HepG2 (cell line): Measurements from ENCODE around the gene ADAMTS16. TPM values are rescaled to one million over a fixed set of nuclear protein-coding genes. Genes with fewer than 3 reads are reported as not detected.

Experiments
- ATAC-seq: fragments of 200-7000 bp; cut with Tn5 transposase; 3 replicates; pipeline ENCODE4 v1.9.1; 2020; ENCODE audit warnings: mild to moderate bottlenecking, moderate library complexity
- BruUV-seq: library from RNA; stranded (reverse); fragments of 400-500 nt; replicated peaks from 2 replicates; lab custom pipeline; 2021; lab: Mats Ljungman, UMichigan
- CTCF ChIA-PET: fragments of 300-600 bp; formaldehyde crosslinking; extraction: SDS; loops from one replicate; lab custom pipeline; 2021; ENCODE audit warnings: low total read pairs, inconsistent platforms, low intra/inter-chr PET ratio; lab: Yijun Ruan, JAX
- POLR2A ChIA-PET: fragments of 350-600 bp; sonication (Branson Sonifier 250); formaldehyde crosslinking; loops from one replicate; lab custom pipeline; 2020; ENCODE audit warnings: antibody characterized with exemption, inconsistent platforms; lab: Yijun Ruan, JAX
- DNase-seq: peaks from one replicate; pipeline ENCODE4 v3.0.0-alpha.2; 2015; ENCODE audit warnings: low spot score
- FAIRE-seq: peaks from 3 replicates; lab custom pipeline; 2011; peaks lifted over from hg19 to GRCh38; lab: Jason Lieb, UNC
- H2AFZ ChIP-seq: one replicate; pipeline ENCODE4 v1.6.1; 2011; ENCODE audit warnings: low read length, inconsistent platforms
- H3K27ac ChIP-seq: fragments of 300-600 bp; 3 replicates; pipeline ENCODE4 v1.8.0; 2011; ENCODE audit warnings: mixed run types, mild to moderate bottlenecking, mixed read lengths, low read length, inconsistent platforms; ENCODE audit not compliant: insufficient read depth; ENCODE audit errors: extremely low read length
- H3K27me3 ChIP-seq, 2 experiments: fragments of 200-600 bp in 1 of 2; 2 replicates in 1 of 2; 3 replicates in 1 of 2; pipeline versions ENCODE4 v1.6.0 to v1.8.0; 2011; ENCODE audit warnings: low read length in 2 of 2, mild to moderate bottlenecking in 2 of 2, moderate library complexity in 2 of 2, inconsistent platforms in 1 of 2; ENCODE audit not compliant: insufficient read depth in 2 of 2, control insufficient read depth in 1 of 2
- H3K36me3 ChIP-seq, 2 experiments: fragments of 200-600 bp in 1 of 2; replicated peaks in 1 of 2; 2 replicates in 1 of 2; 3 replicates in 1 of 2; pipeline versions ENCODE4 v1.5.1 to v1.8.0; 2011; ENCODE audit warnings: low read length in 2 of 2, inconsistent platforms in 1 of 2; ENCODE audit not compliant: insufficient read depth in 2 of 2, control insufficient read depth in 1 of 2
- H3K4me1 ChIP-seq: 2 replicates; pipeline ENCODE4 v1.5.1; 2012; ENCODE audit warnings: low read length, inconsistent platforms; ENCODE audit not compliant: insufficient read depth
- H3K4me2 ChIP-seq: 2 replicates; pipeline ENCODE4 v1.6.0; 2011; ENCODE audit warnings: low read depth, low read length, inconsistent platforms
- H3K4me3 ChIP-seq, 3 experiments: fragments of 200-600 bp in 1 of 3; sonication (generic), shearing (Covaris generic) in 1 of 3; replicated peaks in 1 of 3; 2 replicates each; pipeline ENCODE4 v1.5.1; 2011 to 2016; ENCODE audit warnings: low read length in 3 of 3, inconsistent platforms in 2 of 3, low read depth in 2 of 3, mild to moderate bottlenecking in 2 of 3, control low read depth in 1 of 3, mixed read lengths in 1 of 3; ENCODE audit not compliant: insufficient read depth in 1 of 3
- H3K79me2 ChIP-seq: one replicate; pipeline ENCODE4 v1.6.1; 2011; ENCODE audit warnings: low read length, inconsistent platforms; ENCODE audit not compliant: insufficient read depth
- H3K9ac ChIP-seq: 2 replicates; pipeline ENCODE4 v1.6.0; 2011; ENCODE audit warnings: mild to moderate bottlenecking, low read depth, low read length, inconsistent platforms; ENCODE audit not compliant: insufficient read depth
- H3K9me3 ChIP-seq: 2 replicates; pipeline ENCODE4 v1.5.1; 2012; ENCODE audit warnings: mild to moderate bottlenecking, low read length
- H4K20me1 ChIP-seq: 2 replicates; pipeline ENCODE4 v1.6.0; 2011; ENCODE audit warnings: inconsistent platforms, mild to moderate bottlenecking, low read length, moderate library complexity; ENCODE audit not compliant: insufficient read depth
- CC2D1A ChIP-seq: sonication (generic); formaldehyde crosslinking; IDR thresholded peaks from 2 replicates; pipeline ENCODE4 v1.8.1; 2023; ENCODE audit warnings: mild to moderate bottlenecking, missing genetic modification reagents
- DNMT1 ChIP-seq: sonication (generic); formaldehyde crosslinking; IDR thresholded peaks from 2 replicates; pipeline ENCODE4 v1.5.1; 2020; ENCODE audit warnings: mild to moderate bottlenecking, missing genetic modification reagents
- ERF ChIP-seq: IDR thresholded peaks from 2 replicates; pipeline ENCODE4 v1.6.1; 2018; ENCODE audit warnings: missing biosample characterization, missing genetic modification reagents
- FOXP4 ChIP-seq: sonication (generic); formaldehyde crosslinking; IDR thresholded peaks from 2 replicates; pipeline ENCODE4 v1.4.0; 2020; ENCODE audit warnings: missing genetic modification reagents
- MYNN ChIP-seq: sonication (generic); formaldehyde crosslinking; IDR thresholded peaks from 2 replicates; pipeline ENCODE4 v1.4.0; 2020; ENCODE audit warnings: mild to moderate bottlenecking, low read depth, missing genetic modification reagents
- ZMYM3 ChIP-seq: sonication (generic); formaldehyde crosslinking; IDR thresholded peaks from 2 replicates; pipeline ENCODE4 v1.5.1; 2020; ENCODE audit warnings: mild to moderate bottlenecking, missing genetic modification reagents
- ZNF124 ChIP-seq: sonication (generic); formaldehyde crosslinking; IDR thresholded peaks from 2 replicates; pipeline ENCODE4 v1.4.0; 2020; ENCODE audit warnings: missing genetic modification reagents
- ZNF260 ChIP-seq: sonication (generic); formaldehyde crosslinking; IDR thresholded peaks from 2 replicates; pipeline ENCODE4 v1.4.0; 2020; ENCODE audit warnings: missing genetic modification reagents, low read depth, mild to moderate bottlenecking, borderline replicate concordance
- ZNF629 ChIP-seq: sonication (generic); formaldehyde crosslinking; conservative IDR thresholded peaks from 2 replicates; pipeline ENCODE4 v1.5.0; 2020; ENCODE audit warnings: missing genetic modification reagents
- ZNF687 ChIP-seq: sonication (generic); formaldehyde crosslinking; IDR thresholded peaks from 2 replicates; pipeline ENCODE4 v1.5.1; 2020; ENCODE audit warnings: mild to moderate bottlenecking, missing genetic modification reagents, moderate library complexity
- ZNF691 ChIP-seq: sonication (generic); formaldehyde crosslinking; IDR thresholded peaks from 2 replicates; pipeline ENCODE4 v1.4.0; 2020; ENCODE audit warnings: missing genetic modification reagents, low read depth, mild to moderate bottlenecking, borderline replicate concordance
- ZNF83 ChIP-seq: sonication (generic); formaldehyde crosslinking; IDR thresholded peaks from 2 replicates; pipeline ENCODE4 v1.4.0; 2020; ENCODE audit warnings: missing genetic modification reagents, mild to moderate bottlenecking, borderline replicate concordance
- WGBS: methylation state at CpG from one replicate; pipeline ENCODE4 v1.1.6; 2017; ENCODE audit warnings: low lambda C conversion rate; 5-methylcytosine and 5-hydroxymethylcytosine counted together
- in situ Hi-C: cut with HindIII; loops from 2 replicates; pipeline ENCODE4 v1.10.0; 2017; ENCODE audit warnings: low pct_unique_long_range_greater_than_20kb; ENCODE audit not compliant: extremely low pct_ligation_motif_present
- intact Hi-C: fragments of 100-400 bp; cut with micrococcal nuclease; formaldehyde crosslinking; loops from one replicate; pipeline ENCODE4 v1.10.0; 2022; ENCODE audit not compliant: unreplicated experiment
- polyA plus RNA-seq, 8 experiments: library from polyadenylated mRNA; depleted of rRNA in 3 of 8; stranded (reverse) in 7 of 8; unstranded in 1 of 8; fragments of >200 nt; fragmentation: Illumina TruSeq in 4 of 8; extraction: Trizol in 4 of 8; gene quantifications; 2 replicates each; pipeline versions ENCODE4 v1.2.1 to v1.2.3, GENCODE V29; 2011 to 2016; ENCODE audit warnings: low read depth in 4 of 8, missing spikeins in 1 of 8, mixed read lengths in 1 of 8; ENCODE audit not compliant: insufficient read depth in 1 of 8
- total RNA-seq, 5 experiments: library from RNA; depleted of rRNA; stranded (reverse); fragments of >200 nt; fragmentation: Illumina TruSeq; extraction: Trizol; gene quantifications; 2 replicates each; pipeline ENCODE4 v1.2.3, GENCODE V29; 2016; ENCODE audit warnings: low read depth in 1 of 5
- TF ChIP-seq, protein P1 (sequence below): sonication (generic); formaldehyde crosslinking; IDR thresholded peaks from 2 replicates; pipeline ENCODE4 v1.4.0; 2020; ENCODE audit warnings: missing genetic modification reagents

ADAMTS16 gene
- total and polyA plus RNA-seq, 2 of the 13 experiments (the other 11 are each of a cell fraction or from before 2014, with no cell fraction given), result 0.02 to 0.03 TPM

GRCh38 chr5:5128766-5129165, 11.4 kb upstream of the ADAMTS16 start:
- no peak for ATAC-seq
- Histone ChIP-seq H3K79me2 (no peaks in the 10 kb centered on the region), H3K4me3 (no peak overlapping the region), H3K4me2 (no peak overlapping the region), H3K9ac (no peak overlapping the region), H3K4me1 (no peaks in the 10 kb centered on the region), H3K36me3 (no peaks in the 10 kb centered on the region), H3K9me3 (0 out of 2 replicates have a peak, but pooled peaks cover 2% of the 10 kb centered on the region), H4K20me1 (no peaks in the 10 kb centered on the region), H3K27me3 (peaks cover 0 to 2% of the 10 kb centered on the region in 2 experiments; a peak in 1 of 5 replicates), H2AFZ (no peak overlapping the region), H3K27ac (no peak overlapping the region)
- WGBS, result 46% methylated on average over 8 of the region's 8 CpGs
- FAIRE-seq, result no peak
- ChIA-PET CTCF (no interaction called here), POLR2A (no interaction called here)
- no peak for DNase-seq
- BruUV-seq, result no TSS peak
- in situ Hi-C loops (loop anchor here (25.0 kb wide), 1 partner anchor 284 kb away; the partner anchor contains the start of gene ICE1), intact Hi-C loops (no loop called here)
- TF ChIP-seq ZMYM3, result no peak
- TF ChIP-seq MYNN (CRISPR knock-in tag), result no peak
- no peak for TF ChIP-seq ERF (CRISPR knock-in tag)
- TF ChIP-seq CC2D1A (CRISPR knock-in tag), result no peak
- TF ChIP-seq FOXP4 (CRISPR knock-in tag), result no peak
- TF ChIP-seq ZNF83, result no peak
- TF ChIP-seq ZNF687 (CRISPR knock-in tag), result no peak
- no peak for TF ChIP-seq DNMT1
- no peak for TF ChIP-seq ZNF629 (CRISPR knock-in tag)
- no peak for TF ChIP-seq ZNF691 (CRISPR knock-in tag)
- TF ChIP-seq ZNF124, result no peak
- TF ChIP-seq, protein P1, sequence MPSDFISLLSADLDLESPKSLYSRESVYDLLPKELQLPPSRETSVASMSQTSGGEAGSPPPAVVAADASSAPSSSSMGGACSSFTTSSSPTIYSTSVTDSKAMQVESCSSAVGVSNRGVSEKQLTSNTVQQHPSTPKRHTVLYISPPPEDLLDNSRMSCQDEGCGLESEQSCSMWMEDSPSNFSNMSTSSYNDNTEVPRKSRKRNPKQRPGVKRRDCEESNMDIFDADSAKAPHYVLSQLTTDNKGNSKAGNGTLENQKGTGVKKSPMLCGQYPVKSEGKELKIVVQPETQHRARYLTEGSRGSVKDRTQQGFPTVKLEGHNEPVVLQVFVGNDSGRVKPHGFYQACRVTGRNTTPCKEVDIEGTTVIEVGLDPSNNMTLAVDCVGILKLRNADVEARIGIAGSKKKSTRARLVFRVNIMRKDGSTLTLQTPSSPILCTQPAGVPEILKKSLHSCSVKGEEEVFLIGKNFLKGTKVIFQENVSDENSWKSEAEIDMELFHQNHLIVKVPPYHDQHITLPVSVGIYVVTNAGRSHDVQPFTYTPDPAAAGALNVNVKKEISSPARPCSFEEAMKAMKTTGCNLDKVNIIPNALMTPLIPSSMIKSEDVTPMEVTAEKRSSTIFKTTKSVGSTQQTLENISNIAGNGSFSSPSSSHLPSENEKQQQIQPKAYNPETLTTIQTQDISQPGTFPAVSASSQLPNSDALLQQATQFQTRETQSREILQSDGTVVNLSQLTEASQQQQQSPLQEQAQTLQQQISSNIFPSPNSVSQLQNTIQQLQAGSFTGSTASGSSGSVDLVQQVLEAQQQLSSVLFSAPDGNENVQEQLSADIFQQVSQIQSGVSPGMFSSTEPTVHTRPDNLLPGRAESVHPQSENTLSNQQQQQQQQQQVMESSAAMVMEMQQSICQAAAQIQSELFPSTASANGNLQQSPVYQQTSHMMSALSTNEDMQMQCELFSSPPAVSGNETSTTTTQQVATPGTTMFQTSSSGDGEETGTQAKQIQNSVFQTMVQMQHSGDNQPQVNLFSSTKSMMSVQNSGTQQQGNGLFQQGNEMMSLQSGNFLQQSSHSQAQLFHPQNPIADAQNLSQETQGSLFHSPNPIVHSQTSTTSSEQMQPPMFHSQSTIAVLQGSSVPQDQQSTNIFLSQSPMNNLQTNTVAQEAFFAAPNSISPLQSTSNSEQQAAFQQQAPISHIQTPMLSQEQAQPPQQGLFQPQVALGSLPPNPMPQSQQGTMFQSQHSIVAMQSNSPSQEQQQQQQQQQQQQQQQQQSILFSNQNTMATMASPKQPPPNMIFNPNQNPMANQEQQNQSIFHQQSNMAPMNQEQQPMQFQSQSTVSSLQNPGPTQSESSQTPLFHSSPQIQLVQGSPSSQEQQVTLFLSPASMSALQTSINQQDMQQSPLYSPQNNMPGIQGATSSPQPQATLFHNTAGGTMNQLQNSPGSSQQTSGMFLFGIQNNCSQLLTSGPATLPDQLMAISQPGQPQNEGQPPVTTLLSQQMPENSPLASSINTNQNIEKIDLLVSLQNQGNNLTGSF (CRISPR knock-in tag), result no peak
- TF ChIP-seq ZNF260 (CRISPR knock-in tag), result no peak
